HG03066 (cell line): ENCODE data around the gene SLC25A27.

Experiments
- ATAC-seq: cut with Tn5 transposase; IDR thresholded peaks from one replicate; pipeline ENCODE4 v1.9.1; 2021; ENCODE audit warnings: low read depth; ENCODE audit not compliant: unreplicated experiment

Gene SLC25A27

DNA sequence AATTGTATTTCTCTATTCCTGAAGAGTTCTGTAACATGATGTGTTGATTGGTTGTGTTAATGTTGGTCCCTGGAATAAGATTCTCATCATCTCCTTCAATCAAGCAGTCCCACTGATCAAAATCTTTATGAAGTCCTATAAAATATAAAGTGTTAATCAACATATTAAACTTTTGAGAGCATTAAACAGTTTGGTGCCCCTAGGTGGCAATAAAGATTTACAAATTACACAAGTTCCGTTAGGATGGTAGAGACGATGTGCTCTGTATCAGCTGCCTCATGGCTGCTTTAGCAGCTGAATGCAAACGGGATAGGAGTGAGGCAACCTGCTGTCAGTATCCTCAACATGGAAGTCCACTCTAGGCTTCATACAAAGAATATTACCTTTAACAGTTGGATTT lies 51.8 kb downstream of the SLC25A27 start:
- no peak for ATAC-seq

- ATAC-seq, result no peak
These were observed 53.7 kb downstream of the SLC25A27 start for GRCh38 chr6:46706464-46706863.

DNA sequence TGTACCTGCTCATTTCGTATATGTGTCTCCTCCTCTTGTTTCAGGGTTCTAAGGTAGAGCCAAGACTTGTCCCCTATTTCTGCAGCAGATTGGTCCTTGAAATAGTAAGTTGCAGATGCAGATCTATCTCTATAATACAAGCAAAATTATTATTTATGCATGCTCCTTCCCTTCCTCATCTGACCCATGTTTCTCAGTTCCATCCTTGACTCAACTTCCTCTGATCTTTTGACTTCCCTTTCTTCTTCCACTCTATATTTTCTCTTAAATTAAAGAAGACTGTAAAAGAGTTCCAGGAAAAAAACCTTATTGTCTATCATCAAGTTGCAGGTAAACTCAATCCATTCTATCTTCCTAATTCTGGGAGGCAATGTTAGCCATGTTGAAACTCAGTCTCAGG lies 58.7 kb downstream of the SLC25A27 start:
- no peak for ATAC-seq

- ATAC-seq, result no peak
These were observed 62.4 kb downstream of the SLC25A27 start for GRCh38 chr6:46715141-46715540.

DNA sequence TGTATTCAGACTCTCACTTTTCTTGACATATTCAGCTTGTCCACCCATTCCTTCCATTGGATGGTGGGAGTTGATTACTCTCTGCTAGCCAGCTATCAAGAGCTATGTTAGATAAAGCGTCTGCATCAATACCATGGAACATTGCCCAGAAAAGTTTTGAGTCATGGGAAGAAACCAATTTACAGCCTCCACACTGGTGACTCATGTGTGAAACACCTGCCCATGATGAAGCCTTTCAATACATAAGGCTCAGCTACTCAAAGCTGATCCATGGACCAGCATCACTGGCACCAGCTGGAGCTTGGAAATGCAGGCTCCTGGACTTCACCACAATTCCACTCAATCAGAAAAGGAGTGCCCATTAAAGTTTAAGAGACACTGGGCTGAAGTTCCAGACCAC lies 66.3 kb downstream of the SLC25A27 start:
- ATAC-seq, result no peak

GRCh38 chr6:46720401-46720800 lies 67.6 kb downstream of the SLC25A27 start:
- no peak for ATAC-seq
